ENCODE data around the gene MAP3K21.
A peak's percentile ranks its signal among the peaks of the same experiment; 100 is the strongest.

DNA sequence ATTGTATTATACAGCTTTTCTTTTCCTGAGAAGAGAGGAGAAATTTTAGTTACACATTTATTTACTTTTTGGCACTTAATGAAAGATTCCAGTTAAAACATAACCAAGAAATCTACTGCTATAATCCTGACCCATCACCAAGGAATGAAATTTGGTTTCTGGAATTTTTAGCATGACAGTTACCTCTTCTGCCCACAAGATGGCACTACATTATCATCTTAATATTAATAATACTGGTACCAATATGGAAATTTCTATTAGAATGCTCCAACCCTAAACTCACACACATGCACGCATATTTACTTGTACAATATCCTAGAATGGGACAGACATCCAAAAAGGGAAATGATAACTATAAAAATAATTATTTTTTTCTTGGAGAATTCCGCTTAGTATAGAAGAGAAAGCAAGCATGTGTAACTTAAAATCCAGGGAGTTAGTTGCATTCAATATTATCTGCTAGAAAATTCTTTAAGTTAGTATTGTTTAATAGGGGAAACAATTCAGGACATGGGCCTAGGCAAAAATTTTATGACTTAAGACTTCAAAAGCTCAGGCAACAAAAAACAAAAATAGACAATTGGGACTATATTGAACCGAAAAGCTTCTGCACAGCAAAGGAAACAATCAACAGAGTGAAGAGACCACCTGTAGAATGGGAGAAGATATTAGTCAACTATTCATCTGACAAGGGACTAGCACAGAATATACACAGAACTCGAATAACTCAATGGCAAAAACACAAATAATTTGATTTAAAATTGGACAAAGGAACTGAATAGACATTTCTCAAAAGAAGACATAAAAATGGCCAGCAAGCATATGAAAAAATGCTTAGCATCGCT lies 37.4 kb downstream of the MAP3K21 start:
- TF ChIP-seq, protein P1, sequence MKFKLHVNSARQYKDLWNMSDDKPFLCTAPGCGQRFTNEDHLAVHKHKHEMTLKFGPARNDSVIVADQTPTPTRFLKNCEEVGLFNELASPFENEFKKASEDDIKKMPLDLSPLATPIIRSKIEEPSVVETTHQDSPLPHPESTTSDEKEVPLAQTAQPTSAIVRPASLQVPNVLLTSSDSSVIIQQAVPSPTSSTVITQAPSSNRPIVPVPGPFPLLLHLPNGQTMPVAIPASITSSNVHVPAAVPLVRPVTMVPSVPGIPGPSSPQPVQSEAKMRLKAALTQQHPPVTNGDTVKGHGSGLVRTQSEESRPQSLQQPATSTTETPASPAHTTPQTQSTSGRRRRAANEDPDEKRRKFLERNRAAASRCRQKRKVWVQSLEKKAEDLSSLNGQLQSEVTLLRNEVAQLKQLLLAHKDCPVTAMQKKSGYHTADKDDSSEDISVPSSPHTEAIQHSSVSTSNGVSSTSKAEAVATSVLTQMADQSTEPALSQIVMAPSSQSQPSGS (tag by site-specific recombination; IDR thresholded peaks at IDR 0.05; ENCODE audit: low read depth): no peak
- TF ChIP-seq, protein P2, sequence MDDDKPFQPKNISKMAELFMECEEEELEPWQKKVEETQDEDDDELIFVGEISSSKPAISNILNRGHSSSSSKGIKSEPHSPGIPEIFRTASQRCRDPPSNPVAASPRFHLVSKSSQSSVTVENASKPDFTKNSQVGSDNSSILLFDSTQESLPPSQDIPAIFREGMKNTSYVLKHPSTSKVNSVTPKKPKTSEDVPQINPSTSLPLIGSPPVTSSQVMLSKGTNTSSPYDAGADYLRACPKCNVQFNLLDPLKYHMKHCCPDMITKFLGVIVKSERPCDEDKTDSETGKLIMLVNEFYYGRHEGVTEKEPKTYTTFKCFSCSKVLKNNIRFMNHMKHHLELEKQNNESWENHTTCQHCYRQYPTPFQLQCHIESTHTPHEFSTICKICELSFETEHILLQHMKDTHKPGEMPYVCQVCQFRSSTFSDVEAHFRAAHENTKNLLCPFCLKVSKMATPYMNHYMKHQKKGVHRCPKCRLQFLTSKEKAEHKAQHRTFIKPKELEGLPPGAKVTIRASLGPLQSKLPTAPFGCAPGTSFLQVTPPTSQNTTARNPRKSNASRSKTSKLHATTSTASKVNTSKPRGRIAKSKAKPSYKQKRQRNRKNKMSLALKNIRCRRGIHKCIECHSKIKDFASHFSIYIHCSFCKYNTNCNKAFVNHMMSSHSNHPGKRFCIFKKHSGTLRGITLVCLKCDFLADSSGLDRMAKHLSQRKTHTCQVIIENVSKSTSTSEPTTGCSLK (tag by site-specific recombination; IDR thresholded peaks at IDR 0.05): no peak
- TF ChIP-seq, protein P3, sequence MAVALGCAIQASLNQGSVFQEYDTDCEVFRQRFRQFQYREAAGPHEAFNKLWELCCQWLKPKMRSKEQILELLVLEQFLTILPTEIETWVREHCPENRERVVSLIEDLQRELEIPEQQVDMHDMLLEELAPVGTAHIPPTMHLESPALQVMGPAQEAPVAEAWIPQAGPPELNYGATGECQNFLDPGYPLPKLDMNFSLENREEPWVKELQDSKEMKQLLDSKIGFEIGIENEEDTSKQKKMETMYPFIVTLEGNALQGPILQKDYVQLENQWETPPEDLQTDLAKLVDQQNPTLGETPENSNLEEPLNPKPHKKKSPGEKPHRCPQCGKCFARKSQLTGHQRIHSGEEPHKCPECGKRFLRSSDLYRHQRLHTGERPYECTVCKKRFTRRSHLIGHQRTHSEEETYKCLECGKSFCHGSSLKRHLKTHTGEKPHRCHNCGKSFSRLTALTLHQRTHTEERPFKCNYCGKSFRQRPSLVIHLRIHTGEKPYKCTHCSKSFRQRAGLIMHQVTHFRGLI (tag by site-specific recombination; IDR thresholded peaks at IDR 0.05): no peak
- TF ChIP-seq KLF8 (tag by site-specific recombination; IDR thresholded peaks at IDR 0.05) (no peak), TCF7L2 (IDR thresholded peaks at IDR 0.05; ENCODE audit: borderline replicate concordance, low read depth, low read length) (no peak), ZNF341 (tag by site-specific recombination; IDR thresholded peaks at IDR 0.05; ENCODE audit: low read depth) (no peak), ZNF561 (tag by site-specific recombination; IDR thresholded peaks at IDR 0.05; ENCODE audit: borderline replicate concordance) (no peak), ZNF112 (tag by site-specific recombination; IDR thresholded peaks at IDR 0.05) (no peak), SP7 (tag by site-specific recombination; IDR thresholded peaks at IDR 0.05) (no peak), ZNF529 (tag by site-specific recombination; IDR thresholded peaks at IDR 0.05; ENCODE audit: insufficient replicate concordance) (no peak)
- TF ChIP-seq, protein P4, sequence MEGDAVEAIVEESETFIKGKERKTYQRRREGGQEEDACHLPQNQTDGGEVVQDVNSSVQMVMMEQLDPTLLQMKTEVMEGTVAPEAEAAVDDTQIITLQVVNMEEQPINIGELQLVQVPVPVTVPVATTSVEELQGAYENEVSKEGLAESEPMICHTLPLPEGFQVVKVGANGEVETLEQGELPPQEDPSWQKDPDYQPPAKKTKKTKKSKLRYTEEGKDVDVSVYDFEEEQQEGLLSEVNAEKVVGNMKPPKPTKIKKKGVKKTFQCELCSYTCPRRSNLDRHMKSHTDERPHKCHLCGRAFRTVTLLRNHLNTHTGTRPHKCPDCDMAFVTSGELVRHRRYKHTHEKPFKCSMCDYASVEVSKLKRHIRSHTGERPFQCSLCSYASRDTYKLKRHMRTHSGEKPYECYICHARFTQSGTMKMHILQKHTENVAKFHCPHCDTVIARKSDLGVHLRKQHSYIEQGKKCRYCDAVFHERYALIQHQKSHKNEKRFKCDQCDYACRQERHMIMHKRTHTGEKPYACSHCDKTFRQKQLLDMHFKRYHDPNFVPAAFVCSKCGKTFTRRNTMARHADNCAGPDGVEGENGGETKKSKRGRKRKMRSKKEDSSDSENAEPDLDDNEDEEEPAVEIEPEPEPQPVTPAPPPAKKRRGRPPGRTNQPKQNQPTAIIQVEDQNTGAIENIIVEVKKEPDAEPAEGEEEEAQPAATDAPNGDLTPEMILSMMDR (tag by site-specific recombination; IDR thresholded peaks at IDR 0.05): peak; percentile 43; the same call in 1 of the 2 replicates
- TF ChIP-seq, protein P5, sequence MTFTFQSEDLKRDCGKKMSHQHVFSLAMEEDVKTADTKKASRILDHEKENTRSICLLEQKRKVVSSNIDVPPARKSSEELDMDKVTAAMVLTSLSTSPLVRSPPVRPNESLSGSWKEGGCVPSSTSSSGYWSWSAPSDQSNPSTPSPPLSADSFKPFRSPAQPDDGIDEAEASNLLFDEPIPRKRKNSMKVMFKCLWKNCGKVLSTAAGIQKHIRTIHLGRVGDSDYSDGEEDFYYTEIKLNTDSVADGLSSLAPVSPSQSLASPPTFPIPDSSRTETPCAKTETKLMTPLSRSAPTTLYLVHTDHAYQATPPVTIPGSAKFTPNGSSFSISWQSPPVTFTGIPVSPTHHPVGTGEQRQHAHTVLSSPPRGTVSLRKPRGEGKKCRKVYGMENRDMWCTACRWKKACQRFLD (tag by site-specific recombination; IDR thresholded peaks at IDR 0.05): no peak

All from HEK293 (cell line).